ENCODE data around the gene NUDT12.

NUDT12 gene

GRCh38 chr5:103562453-103563157 lies at the start of gene NUDT12:
NUDT12 (minus strand) TSS chr5:103562789; CDS start chr5:103560248, 2,541 bp downstream.
- H3K4me3 ChIP-seq (replicated peaks; ENCODE audit: low read depth, low read length), result peak within 1 kb of the TSS; percentile 85
- no peak for TF ChIP-seq CTCF (IDR thresholded peaks at IDR 0.05; ENCODE audit: low read length, missing control alignments)
- peak; percentile 80 for DNase-seq (ENCODE audit: low read depth)

- TF ChIP-seq CTCF (IDR thresholded peaks at IDR 0.05; ENCODE audit: low read length, missing control alignments), result no peak
- H3K4me3 ChIP-seq (replicated peaks; ENCODE audit: low read depth, low read length), result no peak overlapping the region
- no peak for DNase-seq (ENCODE audit: low read depth)
These were observed 44.8 kb upstream of the NUDT12 start for GRCh38 chr5:103607346-103607745.

- no peak for DNase-seq (ENCODE audit: low read depth)
- no peak for TF ChIP-seq CTCF (IDR thresholded peaks at IDR 0.05; ENCODE audit: low read length, missing control alignments)
These were observed 42.7 kb upstream of the NUDT12 start for GRCh38 chr5:103605277-103605676.

GRCh38 chr5:103602438-103602837 lies 39.8 kb upstream of the NUDT12 start:
- H3K4me3 ChIP-seq (replicated peaks; ENCODE audit: low read depth, low read length), result no peak overlapping the region
- no peak for TF ChIP-seq CTCF (IDR thresholded peaks at IDR 0.05; ENCODE audit: low read length, missing control alignments)
- DNase-seq (ENCODE audit: low read depth), result no peak

More at GRCh38 chr5:103605277-103605676, 42.7 kb upstream of the NUDT12 start:
- H3K4me3 ChIP-seq (replicated peaks; ENCODE audit: low read depth, low read length), result no peak overlapping the region

- no peak for DNase-seq (ENCODE audit: low read depth)
- no peak for TF ChIP-seq CTCF (IDR thresholded peaks at IDR 0.05; ENCODE audit: low read length, missing control alignments)
- H3K4me3 ChIP-seq (replicated peaks; ENCODE audit: low read depth, low read length), result no peak overlapping the region
These were observed 38.7 kb upstream of the NUDT12 start for GRCh38 chr5:103601314-103601713.

GRCh38 chr5:103600086-103600485 lies 37.5 kb upstream of the NUDT12 start:
- TF ChIP-seq CTCF (IDR thresholded peaks at IDR 0.05; ENCODE audit: low read length, missing control alignments), result no peak
- H3K4me3 ChIP-seq (replicated peaks; ENCODE audit: low read depth, low read length), result no peak overlapping the region
- no peak for DNase-seq (ENCODE audit: low read depth)
